RPMI8226 (cell line): Measurements from ENCODE around the gene ADORA2B.
A peak's percentile ranks its signal among the peaks of the same experiment; 100 is the strongest.

ENCODE experiments used
- DNase-seq: peaks from one replicate; pipeline ENCODE4 v3.0.0-alpha.2; 2015

The ADORA2B gene

DNA sequence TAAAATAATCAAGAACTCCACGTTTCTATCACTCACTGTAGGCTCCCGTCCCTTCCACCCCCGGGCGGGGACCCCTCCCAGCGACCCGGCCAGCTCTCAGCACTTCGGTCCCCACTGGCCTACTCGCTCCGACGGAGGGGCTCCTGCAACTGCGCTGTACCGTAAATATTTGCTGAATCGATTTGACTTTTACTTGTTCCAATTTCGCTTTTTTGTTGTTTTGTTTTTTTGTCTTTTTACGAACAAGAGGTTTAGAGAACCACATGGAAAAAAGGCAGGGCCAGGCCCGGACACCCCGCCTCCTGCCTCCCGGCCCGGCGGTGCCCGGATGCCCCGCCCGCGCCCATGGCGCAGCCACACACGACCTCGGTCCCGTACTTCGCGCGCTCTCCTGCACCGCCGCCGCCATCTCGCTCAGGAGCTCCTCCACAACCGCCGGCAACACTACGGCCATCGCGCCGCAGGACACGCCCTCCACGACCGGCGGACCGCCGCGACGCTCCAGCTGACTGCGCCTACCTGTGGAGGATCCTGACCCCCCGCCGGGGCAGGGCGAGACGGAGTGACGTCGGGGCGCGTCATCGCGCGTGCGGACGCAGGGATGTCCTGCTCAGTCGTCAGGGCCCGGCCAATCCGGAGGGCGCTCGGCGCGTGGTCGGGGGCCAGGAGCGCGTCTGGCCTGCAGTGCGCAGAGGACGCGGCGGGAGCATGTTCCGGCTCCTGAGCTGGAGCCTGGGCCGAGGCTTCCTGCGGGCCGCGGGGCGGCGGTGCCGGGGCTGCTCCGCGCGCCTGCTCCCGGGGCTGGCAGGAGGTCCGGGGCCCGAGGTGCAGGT, 54.4 kb downstream of the ADORA2B start, which contains the start of the genes TTC19 and ZSWIM7:
Gene TTC19 (plus strand): TSS at position 684 of the 833 bp plus-strand sequence. CDS start 25 bp downstream, at position 709.
Gene ZSWIM7 (minus strand): TSS at position 564 of the 833 bp plus-strand sequence. CDS start 110 bp downstream, at position 454.
- DNase-seq = peak; percentile 94

DNA sequence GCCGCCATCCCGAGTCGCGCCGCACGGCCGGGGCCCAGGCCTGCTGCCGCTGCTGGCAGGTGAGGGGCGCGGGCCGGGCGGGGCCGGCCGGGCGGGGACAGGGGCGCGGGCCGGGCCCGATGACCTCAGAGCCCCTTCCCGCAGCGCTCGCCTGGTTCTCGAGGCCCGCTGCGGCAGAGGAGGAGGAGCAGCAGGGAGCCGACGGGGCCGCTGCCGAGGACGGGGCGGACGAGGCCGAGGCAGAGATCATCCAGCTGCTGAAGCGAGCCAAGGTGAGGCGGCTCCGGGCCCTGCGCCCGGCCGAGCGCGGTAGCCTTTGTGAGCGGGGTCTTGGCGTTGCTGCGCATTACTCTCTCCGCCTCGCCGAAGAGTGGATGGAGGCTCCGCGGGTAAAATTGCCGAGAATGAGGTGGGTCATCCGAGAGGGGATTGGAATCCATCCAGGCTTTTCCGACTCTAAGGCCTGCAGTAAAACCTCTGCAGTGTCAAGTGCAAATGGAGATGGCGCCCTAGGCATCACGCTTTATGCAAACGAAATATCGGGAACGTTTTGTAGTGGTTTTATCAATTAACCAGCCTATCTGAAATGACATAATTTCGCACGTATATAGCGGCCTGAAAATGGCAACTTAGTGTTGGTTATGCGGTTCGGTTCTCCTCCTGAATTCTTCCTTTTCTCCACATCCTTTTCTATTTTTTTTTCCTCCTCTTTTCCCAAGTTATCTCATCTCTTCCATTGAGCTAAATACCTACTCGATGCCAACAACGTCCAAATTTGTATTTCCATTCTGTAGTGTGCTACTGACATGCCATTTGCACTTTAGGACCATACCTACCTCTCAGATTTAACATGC, 55.3 kb downstream of the ADORA2B start:
- peak; percentile 35 for DNase-seq

DNA sequence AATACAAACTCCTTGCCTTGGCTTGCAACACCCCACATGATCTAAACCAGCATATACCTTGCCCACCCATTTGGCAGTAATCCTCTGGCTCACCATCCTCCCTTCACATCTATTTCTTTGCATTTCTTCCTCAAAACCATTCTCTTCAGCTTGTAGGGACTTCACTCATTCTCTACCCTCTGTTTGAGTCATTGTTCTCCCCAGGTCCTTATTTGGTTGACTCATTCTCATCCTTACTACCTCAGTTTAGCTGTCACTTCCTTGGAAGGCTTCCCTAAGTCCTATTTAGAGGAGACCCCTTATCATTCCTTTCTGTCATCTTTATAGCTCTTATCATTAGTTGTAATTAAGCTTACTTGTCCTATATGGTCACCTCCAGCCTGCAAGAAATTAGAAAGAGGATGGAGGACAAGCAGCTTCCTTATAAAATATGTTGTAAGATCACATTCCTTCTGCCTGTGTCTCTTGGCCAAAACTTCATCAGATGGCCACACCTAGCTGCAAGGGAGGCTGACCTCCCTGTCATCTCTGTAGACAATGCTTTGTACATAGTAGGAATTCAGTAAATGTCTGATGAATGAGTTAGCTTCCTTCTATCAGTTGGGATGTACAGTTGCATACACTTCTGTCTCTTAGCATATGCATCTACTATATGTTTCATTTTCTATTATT, 56.4 kb downstream of the ADORA2B start:
- no peak for DNase-seq

DNA sequence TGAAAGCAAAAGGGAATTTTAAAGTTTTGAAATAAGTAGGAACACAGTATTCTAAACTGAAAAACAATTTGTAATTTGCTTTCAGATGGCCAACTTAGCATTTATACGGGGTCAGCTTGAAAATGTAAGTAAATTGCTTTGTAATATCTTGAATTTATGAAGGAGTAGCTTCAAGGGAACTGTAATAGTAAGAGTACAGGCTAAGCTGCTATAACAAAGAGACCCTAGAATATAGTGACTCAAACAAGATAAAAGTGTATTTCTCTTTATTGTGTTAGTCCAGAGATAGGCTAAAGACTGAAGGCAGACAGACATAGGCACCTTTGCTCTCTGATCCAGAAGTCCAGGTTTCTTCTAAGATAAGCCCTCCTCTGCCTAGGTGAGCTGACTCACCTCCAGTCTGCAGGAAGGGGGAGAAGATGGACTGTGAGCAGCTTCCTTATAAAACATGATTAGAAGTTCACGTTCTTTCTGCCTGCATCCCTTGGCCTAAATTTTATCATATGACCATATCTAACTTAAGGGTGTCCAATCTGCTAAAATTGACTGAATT, 57.9 kb downstream of the ADORA2B start:
- DNase-seq = no peak

DNA sequence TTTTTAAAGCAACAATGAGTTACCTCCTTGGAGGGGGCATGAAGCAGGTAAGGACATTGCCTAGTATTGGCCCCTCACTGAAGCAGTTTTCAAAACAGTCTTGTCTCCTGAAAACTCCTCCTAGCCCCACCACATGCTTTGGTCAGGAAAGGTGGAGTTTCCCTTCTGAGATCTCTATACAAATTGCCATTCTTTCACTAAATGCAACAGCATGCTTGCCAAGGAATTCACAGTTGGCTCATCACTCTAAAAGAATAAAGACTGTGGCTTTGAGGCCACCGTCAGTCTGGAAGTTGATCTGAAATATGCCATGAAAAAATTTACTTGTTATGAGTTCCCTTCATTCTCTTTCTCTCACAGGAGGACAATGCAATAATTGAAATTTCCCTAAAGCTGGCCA, 58.9 kb downstream of the ADORA2B start:
- DNase-seq = no peak

DNA sequence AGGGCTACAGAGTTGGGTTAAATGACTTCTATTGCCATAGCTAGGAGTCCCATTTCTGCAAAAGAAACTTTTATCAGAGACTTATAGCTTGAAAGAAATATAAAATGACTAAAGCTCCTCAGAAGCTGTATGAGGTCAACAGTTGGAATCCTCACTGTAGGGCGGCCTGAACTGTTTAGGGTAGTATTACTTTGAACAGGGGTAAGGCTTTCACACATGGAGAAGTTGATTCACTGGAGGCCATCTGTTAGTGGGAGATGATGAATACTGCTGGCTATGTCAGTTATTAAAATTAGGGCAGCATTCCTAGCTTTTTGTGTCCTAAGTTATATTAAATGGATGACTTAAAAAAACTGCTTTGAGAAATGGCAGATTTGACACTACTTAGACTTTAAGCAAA, 60.7 kb downstream of the ADORA2B start:
- no peak for DNase-seq

DNA sequence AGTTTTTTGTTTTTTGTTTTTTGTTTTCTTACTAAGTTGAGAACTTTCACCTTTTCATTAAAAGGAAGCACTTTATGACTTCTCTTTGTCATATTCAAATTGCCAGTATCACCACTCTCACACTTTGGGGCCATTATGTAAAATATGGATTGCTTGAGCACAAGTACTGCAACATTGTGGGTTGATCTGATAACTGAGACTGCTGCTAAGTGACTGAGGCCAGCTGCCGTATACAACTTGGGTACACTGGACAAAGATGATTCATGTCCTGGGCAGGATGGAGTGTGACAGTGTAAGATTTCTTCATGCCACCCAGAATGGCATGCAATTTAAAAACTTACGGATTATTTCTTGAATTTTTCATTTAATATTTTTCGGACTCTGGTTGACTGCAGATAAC, 62.5 kb downstream of the ADORA2B start:
- no peak for DNase-seq

DNA sequence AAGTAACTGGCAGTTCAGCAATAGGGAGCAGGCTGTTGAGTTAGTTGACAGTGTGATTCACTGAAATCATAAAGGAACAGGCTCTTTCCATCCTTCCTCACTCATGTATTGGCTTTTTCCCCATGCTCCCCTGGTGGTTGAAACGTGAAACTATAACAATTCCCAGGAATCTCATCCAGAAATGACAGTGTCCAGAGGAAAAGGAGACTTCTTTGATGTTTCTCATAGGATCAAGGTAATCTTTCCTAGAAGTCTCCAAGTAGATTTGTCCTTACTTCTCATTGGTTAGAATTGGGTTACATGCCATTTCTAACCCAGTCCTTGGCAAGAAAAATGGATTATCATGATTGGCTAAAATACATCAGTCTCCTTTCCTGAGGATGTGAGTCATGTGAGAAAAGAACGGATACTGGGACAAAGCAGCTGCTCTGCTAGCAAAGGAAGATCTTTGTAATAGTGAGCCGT, 69.0 kb downstream of the ADORA2B start:
- DNase-seq = no peak

DNA sequence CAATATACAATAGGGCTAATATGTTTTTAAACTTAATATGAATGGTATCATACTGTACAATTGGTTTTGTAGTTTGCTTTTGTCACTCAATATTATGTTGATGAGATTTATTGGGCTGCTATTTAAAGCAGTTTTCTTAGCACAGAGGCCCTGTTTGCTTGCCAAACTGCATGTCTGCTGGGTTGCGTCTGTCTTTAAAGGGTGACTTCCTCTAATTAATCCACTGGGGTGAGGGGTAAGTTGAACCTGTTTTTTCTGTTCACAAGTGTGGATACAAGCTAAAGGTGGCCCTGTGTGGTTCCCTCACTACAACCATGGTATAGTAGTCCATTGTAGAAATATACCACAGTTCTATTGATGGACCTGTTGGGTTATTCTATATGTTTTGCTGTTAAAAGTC, 74.4 kb downstream of the ADORA2B start:
- DNase-seq = no peak

DNA sequence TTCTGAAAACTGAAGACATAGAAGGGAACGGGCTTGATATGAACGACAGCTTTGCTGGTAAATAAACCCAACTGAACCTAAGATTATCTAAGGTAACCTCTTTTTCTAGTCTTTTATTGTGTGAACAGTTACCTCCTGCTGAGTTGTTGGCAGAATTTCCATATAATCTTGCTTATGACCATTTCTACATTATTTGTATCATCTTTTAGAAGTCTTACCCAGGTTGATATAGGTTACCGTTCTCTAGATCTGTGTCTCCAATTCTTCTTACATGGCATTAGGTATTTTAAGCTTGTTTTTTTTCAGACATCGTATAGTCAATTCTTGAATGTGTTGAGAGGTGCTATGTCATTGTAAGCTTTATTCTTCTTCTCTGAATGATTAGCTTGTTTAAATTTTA, 79.0 kb downstream of the ADORA2B start:
- no peak for DNase-seq

DNA sequence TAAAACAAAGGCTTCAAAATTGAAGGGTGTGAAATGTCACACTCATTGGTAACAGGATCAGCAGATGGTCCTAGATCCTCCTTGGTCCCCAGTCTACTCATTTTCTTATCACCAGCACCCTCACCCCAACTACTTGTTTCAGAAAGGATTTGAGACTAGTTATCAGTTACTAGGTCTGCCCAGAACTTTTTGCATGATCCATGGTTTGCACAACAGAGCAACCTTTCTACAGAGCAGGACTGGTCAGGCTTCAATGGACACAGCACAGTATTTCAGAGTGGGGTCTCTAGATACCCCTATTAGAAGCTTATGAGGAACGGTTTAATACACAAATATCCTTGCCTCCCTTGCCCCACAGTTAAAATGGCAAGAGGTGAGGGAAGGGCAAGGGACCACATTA, 80.3 kb downstream of the ADORA2B start:
- no peak for DNase-seq
